ENCODE results near the gene UBE2E1.
"Not testable (repeated sequence)": the region's sequence is repeated elsewhere in the genome, so short reads cannot be mapped to it uniquely, and the experiment has no call there.

The UBE2E1 gene

DNA sequence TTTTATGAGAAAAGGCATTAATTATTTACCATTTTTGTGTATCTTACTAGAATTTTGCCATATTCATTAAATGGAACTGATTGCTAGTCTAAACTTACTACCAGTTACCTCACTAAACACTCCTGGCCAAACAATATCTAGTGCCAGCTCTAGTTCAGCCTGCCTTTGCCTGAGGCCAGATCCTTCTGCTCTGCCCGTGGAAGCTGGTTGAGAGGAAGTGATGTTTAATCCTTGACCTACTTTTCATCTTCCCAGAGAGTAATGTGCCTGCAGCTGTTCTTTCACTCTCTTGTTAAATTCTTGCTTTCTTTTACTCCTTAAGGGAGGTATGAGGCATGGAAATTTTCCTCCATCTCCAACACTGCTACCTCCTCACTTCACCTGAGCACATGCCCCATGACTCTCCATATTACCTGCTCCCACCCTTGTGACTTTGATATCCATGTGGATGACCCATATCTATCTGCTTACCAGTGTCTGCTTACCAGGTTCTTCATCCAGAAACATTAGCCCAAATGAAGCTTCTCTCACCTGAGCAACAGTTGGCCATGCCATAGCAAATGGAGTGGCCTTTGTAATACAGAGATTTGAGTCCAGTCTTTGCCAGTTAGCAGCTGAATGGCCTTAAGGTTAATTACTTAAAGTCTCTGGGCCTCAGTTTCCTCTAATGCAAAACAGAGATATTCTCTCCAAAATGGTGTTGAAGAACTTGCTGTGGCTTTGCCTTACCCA is 53.4 kb downstream of the UBE2E1 start:
- no peak for DNase-seq

GRCh38 chr3:23859839-23860382 is 54.2 kb downstream of the UBE2E1 start:
- no peak for DNase-seq

DNA sequence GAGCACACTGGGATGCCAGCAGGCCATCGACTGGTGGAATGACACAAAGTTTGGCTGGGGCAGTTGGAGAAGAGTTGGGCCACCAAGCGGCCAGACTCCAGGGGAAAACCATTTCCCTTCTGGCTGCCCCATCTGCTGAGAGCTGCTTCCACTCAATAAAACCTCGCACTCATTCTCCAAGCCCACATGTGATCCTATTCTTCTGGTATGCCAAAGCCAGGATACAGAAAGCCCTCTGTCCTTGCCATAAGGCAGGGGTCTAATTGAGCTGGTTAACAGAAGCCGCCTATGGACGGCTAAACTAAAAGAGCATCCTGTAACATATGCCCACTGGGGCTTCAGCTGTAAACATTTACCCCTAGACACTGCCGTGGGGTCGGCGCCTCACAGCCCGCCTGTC is 55.9 kb downstream of the UBE2E1 start:
- DNase-seq: no peak

- no peak for DNase-seq
Measured at GRCh38 chr3:23863060-23863459, 57.3 kb downstream of the UBE2E1 start.

- no peak for DNase-seq
Measured at GRCh38 chr3:23864931-23865330, 59.2 kb downstream of the UBE2E1 start.

- no peak for DNase-seq
Measured at GRCh38 chr3:23865595-23866396, 60.0 kb downstream of the UBE2E1 start.

DNA sequence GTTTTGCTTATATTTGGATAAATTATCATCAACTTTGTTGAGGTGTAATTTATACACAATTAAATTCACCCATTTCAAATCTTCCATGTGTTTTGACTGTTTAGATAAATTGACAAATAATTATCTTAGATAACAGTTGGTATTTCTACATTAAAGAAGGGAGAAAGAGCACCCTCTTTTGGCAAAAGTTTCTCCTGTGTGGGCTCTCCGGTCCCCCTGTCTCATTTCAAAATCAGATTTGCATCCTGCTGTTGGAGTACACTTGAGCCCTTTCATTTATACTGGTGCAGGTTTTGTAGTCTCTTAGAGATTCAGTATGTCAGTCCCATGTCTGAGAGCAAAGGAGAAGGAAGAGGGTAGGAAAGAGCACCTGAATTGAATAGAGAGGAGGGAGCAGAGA is 61.6 kb downstream of the UBE2E1 start:
- no peak for DNase-seq

DNA sequence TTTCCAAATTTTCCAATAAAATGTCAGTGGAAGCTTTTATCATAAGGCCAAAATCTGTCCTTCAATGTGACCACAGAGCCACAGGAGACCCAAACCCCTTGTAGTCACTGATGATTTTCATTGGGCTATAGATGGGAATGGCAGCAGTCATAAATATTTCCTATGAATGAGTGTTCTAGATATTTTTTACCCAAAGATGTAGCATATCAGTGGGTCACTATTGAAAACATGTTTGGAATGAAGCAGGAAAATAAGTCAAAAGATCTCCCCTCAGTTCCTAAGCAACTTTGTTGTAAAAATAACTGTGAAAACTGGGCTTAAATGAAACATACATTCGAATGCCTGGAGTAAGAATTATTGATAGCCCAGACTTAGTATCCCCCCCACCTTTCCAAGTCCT is 62.1 kb downstream of the UBE2E1 start:
- DNase-seq: no peak

- no peak for DNase-seq
Measured at GRCh38 chr3:23869977-23870662, 64.4 kb downstream of the UBE2E1 start.

GRCh38 chr3:23870663-23871043 is 64.9 kb downstream of the UBE2E1 start:
- DNase-seq: not testable (repeated sequence)

- DNase-seq: not testable (repeated sequence)
Measured at GRCh38 chr3:23871361-23871760, 65.6 kb downstream of the UBE2E1 start.

- no peak for DNase-seq
Measured at GRCh38 chr3:23872330-23872729, 66.6 kb downstream of the UBE2E1 start.

DNA sequence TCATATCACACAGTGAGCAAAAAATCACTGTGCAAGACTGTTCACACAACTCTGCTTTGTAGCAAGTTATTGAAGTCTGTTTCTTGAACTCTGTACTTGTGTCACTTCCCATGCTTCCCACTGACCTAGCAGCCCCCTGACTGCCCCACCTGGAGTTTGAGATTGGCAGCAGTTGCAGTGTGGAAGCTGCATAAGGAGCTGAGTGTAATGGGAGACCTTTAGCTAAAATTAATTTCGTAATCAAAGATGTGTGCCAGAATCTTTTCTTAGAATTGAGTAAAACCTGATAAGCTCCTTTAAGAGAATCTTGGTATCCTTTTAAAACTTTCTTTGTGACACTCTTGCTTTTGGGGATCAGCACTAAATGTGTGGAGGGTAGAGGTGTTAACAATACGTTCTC is 68.2 kb downstream of the UBE2E1 start:
- DNase-seq: no peak

DNA sequence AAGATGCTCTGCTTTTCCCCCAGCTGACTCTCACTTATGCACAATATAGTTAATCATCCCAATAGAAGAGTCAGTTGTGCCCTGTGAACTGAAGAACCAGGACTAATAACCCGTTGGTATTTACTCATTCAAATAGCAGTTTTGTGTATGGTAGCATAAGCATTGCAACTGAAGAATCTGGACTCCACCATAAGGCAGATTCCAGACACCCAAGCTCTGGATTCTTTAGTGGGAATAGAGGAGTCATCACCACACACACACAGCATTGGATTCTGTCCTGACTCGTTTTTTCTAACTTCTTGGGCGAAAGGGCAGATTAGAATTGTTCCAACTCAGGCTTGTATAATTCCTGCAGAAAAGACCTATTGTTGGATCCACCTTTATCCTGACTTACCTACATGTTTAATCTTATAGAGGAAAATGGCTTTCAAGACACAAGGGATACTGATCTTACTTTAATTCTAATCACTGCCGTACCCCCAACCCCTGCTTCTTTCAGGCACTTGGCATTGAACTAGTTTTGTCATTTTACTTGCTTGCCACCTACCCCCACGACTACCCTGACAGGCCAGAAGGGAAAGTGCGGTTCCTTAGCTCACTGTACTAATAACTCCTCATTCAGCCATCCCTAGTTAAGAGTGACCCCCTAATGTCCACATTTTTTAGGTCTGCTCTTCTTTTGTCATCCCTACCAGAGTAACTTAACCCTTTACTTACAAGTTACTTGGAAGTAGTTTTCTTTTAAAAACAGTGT is 68.8 kb downstream of the UBE2E1 start:
- DNase-seq: no peak

DNA sequence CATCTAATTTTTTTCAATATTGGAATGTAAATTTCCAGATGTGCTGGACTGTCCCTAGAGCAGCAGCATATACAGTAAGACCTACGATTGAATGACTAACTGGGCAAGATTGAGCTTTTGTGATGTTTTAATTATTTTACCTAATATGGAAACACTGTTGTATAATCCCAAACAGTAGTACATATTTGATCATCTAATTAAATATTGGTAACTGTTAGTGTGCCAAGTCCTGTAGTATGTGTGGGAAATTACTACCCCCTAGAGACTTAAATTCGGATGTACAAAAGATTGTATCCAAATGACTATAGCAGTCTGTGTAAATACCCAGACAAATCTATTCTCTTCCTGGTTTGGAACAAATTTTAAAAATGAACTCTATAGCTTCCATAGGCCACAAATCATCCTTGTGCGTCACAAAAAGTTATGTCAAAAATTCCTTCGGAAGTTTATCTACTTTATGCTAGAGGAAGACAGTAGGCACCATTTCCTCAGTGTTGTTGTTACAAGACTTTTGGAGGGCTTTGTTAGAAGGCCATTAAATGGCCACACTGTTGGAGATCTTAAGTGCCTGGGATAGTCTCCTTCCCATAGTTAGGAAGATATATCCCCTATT is 69.5 kb downstream of the UBE2E1 start:
- DNase-seq: no peak

GRCh38 chr3:23876923-23877322 is 71.2 kb downstream of the UBE2E1 start:
- DNase-seq: no peak

GRCh38 chr3:23877329-23877980 is 71.7 kb downstream of the UBE2E1 start:
- DNase-seq: no peak

DNA sequence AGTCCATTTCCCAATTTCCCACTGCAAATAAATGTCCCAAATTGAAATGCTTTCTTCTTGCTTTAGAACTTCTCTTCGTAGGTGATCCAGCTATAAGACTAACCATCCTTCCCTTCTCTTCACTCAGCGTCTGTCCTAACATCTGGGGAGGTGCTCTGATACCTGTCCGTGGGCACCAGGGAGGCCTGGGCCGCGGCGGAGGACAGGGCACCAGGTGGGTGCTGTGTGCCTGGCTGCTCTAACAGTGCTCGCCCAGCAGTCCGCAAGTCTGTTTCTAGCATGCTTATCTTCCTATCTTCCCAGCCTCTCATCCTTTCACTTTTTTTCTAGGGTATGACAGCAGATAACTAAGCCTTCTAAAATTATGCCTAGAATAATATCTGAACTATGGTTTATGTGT is 73.7 kb downstream of the UBE2E1 start:
- DNase-seq: no peak

- DNase-seq: no peak
Measured at GRCh38 chr3:23880703-23881339, 75.1 kb downstream of the UBE2E1 start.

- not testable (repeated sequence) for DNase-seq
Measured at GRCh38 chr3:23881993-23882392, 76.2 kb downstream of the UBE2E1 start.

DNA sequence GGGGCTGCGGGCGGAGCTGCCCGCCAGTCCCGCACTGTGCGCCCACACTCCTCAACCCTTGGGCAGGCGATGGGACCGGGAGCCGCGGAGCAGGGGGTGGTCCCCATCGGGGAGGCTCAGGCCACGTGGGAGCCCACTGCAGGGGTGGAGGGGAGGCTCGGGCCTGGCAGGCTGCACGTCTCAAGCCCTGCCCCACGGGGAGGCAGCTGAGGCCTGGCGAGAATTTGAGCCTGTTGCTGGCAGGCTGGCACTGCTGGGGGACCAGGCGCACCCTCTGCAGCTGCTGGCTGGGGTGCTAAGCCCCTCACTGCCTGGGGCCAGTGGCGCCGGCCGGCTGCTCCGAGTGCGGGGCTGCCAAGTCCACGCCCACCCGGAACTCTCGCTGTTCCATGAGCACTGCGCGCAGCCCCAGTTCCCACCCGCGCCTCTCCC is 76.7 kb downstream of the UBE2E1 start:
- no peak for DNase-seq
